Caco-2 (cell line): Measurements from ENCODE around the gene OIP5. TPM values are rescaled to one million over a fixed set of nuclear protein-coding genes. Genes with fewer than 3 reads are reported as not detected.

Experiments
- BruUV-seq: library from RNA; stranded (reverse); fragments of 400-500 nt; replicated peaks from 2 replicates; lab custom pipeline; 2021; lab: Mats Ljungman, UMichigan
- CTCF ChIA-PET: fragments of 300-600 bp; sonication (Branson Sonifier 250); formaldehyde crosslinking; loops from one replicate; lab custom pipeline; 2022; ENCODE audit warnings: antibody characterized with exemption; lab: Charles Lee
- POLR2A ChIA-PET: fragments of 300-600 bp; sonication (Branson Sonifier 250); formaldehyde crosslinking; loops from one replicate; lab custom pipeline; 2022; ENCODE audit warnings: antibody characterized with exemption; lab: Charles Lee
- DNase-seq, 2 experiments: peaks; one replicate each; pipeline versions ENCODE4 v3.0.0 to v3.0.0-alpha.2; 2020 to 2022
- H3K27me3 ChIP-seq: replicated peaks from 2 replicates; pipeline ENCODE4 v1.6.0; 2011; ENCODE audit warnings: low read length; ENCODE audit not compliant: control insufficient read depth, insufficient read depth
- H3K36me3 ChIP-seq: 2 replicates; pipeline ENCODE4 v1.5.1; 2011; ENCODE audit warnings: low read length; ENCODE audit not compliant: control insufficient read depth, insufficient read depth
- H3K4me1 ChIP-seq: fragments of 250-450 bp; sonication (Bioruptor Pico); 2 replicates; pipeline ENCODE4 v1.5.1; 2020; ENCODE audit warnings: mild to moderate bottlenecking
- H3K4me3 ChIP-seq: 2 replicates; pipeline ENCODE4 v1.5.1; 2011; ENCODE audit warnings: low read depth, mild to moderate bottlenecking, control low read depth, low read length
- H3K9me3 ChIP-seq: fragments of 250-450 bp; sonication (Bioruptor Pico); 2 replicates; pipeline ENCODE4 v1.5.1; 2020; ENCODE audit warnings: mild to moderate bottlenecking, moderate library complexity
- H3K27ac Mint-ChIP-seq: one replicate; pipeline ENCODE4 v1.8.0; 2022; ENCODE audit warnings: mixed read lengths; ENCODE audit not compliant: unreplicated experiment
- H3K27me3 Mint-ChIP-seq: one replicate; pipeline ENCODE4 v1.8.0; 2022; ENCODE audit warnings: mixed read lengths; ENCODE audit not compliant: insufficient read depth, unreplicated experiment
- H3K36me3 Mint-ChIP-seq: one replicate; pipeline ENCODE4 v1.8.0; 2022; ENCODE audit warnings: mild to moderate bottlenecking, mixed read lengths; ENCODE audit not compliant: insufficient read depth, unreplicated experiment
- H3K4me1 Mint-ChIP-seq: one replicate; pipeline ENCODE4 v1.8.0; 2022; ENCODE audit warnings: low read depth, mixed read lengths; ENCODE audit not compliant: unreplicated experiment
- H3K4me3 Mint-ChIP-seq: one replicate; pipeline ENCODE4 v1.8.0; 2022; ENCODE audit warnings: mild to moderate bottlenecking, moderate library complexity, mixed read lengths; ENCODE audit not compliant: unreplicated experiment
- H3K9me3 Mint-ChIP-seq: one replicate; pipeline ENCODE4 v1.8.0; 2022; ENCODE audit warnings: mixed read lengths; ENCODE audit not compliant: unreplicated experiment
- CTCF ChIP-seq, 2 experiments: fragments of 200-600 bp in 1 of 2; IDR thresholded peaks; 1 replicate in 1 of 2; 2 replicates in 1 of 2; pipeline versions ENCODE4 v1.5.1 to v1.8.0; 2011 to 2022; ENCODE audit warnings: antibody characterized with exemption in 1 of 2, control low read depth in 1 of 2, inconsistent platforms in 1 of 2, low read depth in 1 of 2, low read length in 1 of 2, mild to moderate bottlenecking in 1 of 2, moderate library complexity in 1 of 2; ENCODE audit not compliant: insufficient read depth in 1 of 2, severe bottlenecking in 1 of 2, unreplicated experiment in 1 of 2
- intact Hi-C: fragments of 100-400 bp; cut with micrococcal nuclease; formaldehyde crosslinking; loops from one replicate; pipeline ENCODE4 v1.10.0; 2022; ENCODE audit not compliant: unreplicated experiment
- total RNA-seq: library from RNA; stranded (reverse); gene quantifications from 2 replicates; pipeline ENCODE4 v1.2.3, GENCODE V29; 2022

OIP5 gene
- total RNA-seq, 1 experiment from 2014 or later: 26.4 TPM

- ChIA-PET CTCF (no interaction called here), POLR2A (no interaction called here)
- intact Hi-C loops: no loop called here
- Histone ChIP-seq H3K9me3 (no peaks in the 10 kb centered on the region), H3K27me3 (no peaks in the 10 kb centered on the region), H3K4me1 (no peaks in the 10 kb centered on the region), H3K4me3 (no peak overlapping the region), H3K36me3 (peaks cover 2% of the 10 kb centered on the region; the same call in 1 of the 2 replicates)
- H3K9me3 Mint-ChIP-seq: no peaks in the 10 kb centered on the region
- H3K27me3 Mint-ChIP-seq: no peaks in the 10 kb centered on the region
- no peak overlapping the region for H3K27ac Mint-ChIP-seq
- no TSS peak for BruUV-seq
- DNase-seq: no peak
- TF ChIP-seq CTCF (IDR thresholded peaks at IDR 0.05; ENCODE audit: insufficient read depth in 1 of 2, low read depth in 1 of 2, low read length in 1 of 2, severe bottlenecking in 1 of 2, unreplicated experiment in 1 of 2): no peak
- peaks cover 7% of the 10 kb centered on the region for H3K4me1 Mint-ChIP-seq
- peaks cover 88% of the 10 kb centered on the region for H3K36me3 Mint-ChIP-seq
- no peak overlapping the region for H3K4me3 Mint-ChIP-seq
Observed at GRCh38 chr15:41354371-41354770, 22.0 kb upstream of the OIP5 start.

- Mint-ChIP-seq H3K4me1 (peaks cover 7% of the 10 kb centered on the region), H3K36me3 (peaks cover 93% of the 10 kb centered on the region), H3K9me3 (no peaks in the 10 kb centered on the region), H3K4me3 (no peak overlapping the region), H3K27ac (no peak overlapping the region), H3K27me3 (no peaks in the 10 kb centered on the region)
- Histone ChIP-seq H3K4me3 (no peak overlapping the region), H3K4me1 (no peaks in the 10 kb centered on the region), H3K9me3 (no peaks in the 10 kb centered on the region), H3K36me3 (peaks cover 2% of the 10 kb centered on the region; the same call in 1 of the 2 replicates), H3K27me3 (no peaks in the 10 kb centered on the region)
- no peak for DNase-seq
- BruUV-seq: TSS peak; percentile 12
- ChIA-PET POLR2A (no interaction called here), CTCF (no interaction called here)
- no peak for TF ChIP-seq CTCF (IDR thresholded peaks at IDR 0.05; ENCODE audit: insufficient read depth in 1 of 2, low read depth in 1 of 2, low read length in 1 of 2, severe bottlenecking in 1 of 2, unreplicated experiment in 1 of 2)
- intact Hi-C loops: no loop called here
Observed at GRCh38 chr15:41350057-41350717, 17.8 kb upstream of the OIP5 start.

GRCh38 chr15:41347236-41347635 is 14.8 kb upstream of the OIP5 start:
- Mint-ChIP-seq H3K4me1 (peaks cover 7% of the 10 kb centered on the region), H3K9me3 (no peaks in the 10 kb centered on the region), H3K4me3 (no peak overlapping the region), H3K27ac (no peak overlapping the region), H3K36me3 (peaks cover 94% of the 10 kb centered on the region), H3K27me3 (no peaks in the 10 kb centered on the region)
- intact Hi-C loops: no loop called here
- POLR2A ChIA-PET: no interaction called here
- H3K27me3 ChIP-seq: no peaks in the 10 kb centered on the region
- no peak overlapping the region for H3K4me3 ChIP-seq
- no peaks in the 10 kb centered on the region for H3K4me1 ChIP-seq
- BruUV-seq: no TSS peak
- CTCF ChIA-PET: no interaction called here
- DNase-seq: no peak
- no peaks in the 10 kb centered on the region for H3K9me3 ChIP-seq
- peaks cover 2% of the 10 kb centered on the region; the same call in 1 of the 2 replicates for H3K36me3 ChIP-seq
- TF ChIP-seq CTCF (IDR thresholded peaks at IDR 0.05; ENCODE audit: insufficient read depth in 1 of 2, low read depth in 1 of 2, low read length in 1 of 2, severe bottlenecking in 1 of 2, unreplicated experiment in 1 of 2): no peak
